Measurements from ENCODE around the gene CADM1. TPM values are rescaled to one million over a fixed set of nuclear protein-coding genes. Genes with fewer than 3 reads are reported as not detected.

CADM1 gene
- total RNA-seq, 4 donors from 2014 or later, result 7.4 to 61.5 (median 28.5) TPM

- intact Hi-C loops (cut with DNase I; ENCODE audit: low total_unique reads), result no loop called here
- no peaks in the 10 kb centered on the region for H3K27me3 ChIP-seq
- no peak for DNase-seq
Measured at GRCh38 chr11:115238086-115238485, 266.1 kb downstream of the CADM1 start.

DNA sequence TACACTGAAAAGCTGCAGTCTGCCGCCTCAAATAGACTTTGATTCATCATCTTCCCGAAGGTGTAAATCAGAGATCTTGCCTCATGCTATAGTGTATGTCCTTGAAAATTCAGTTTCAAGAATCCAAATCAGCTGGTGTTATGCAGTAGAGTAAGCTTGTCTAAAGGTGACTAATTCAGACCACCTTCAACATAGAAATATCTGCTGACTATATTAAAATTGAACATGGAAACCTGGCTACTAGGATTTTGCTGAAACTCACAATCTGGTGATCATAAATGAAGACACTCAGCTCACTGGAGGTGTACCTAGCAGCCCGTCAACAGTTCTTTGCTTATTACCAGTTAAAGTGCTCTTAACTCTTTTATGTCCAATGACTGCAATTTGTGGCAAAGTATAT, 266.6 kb downstream of the CADM1 start:
- intact Hi-C loops (cut with DNase I; ENCODE audit: low total_unique reads), result no loop called here
- no peak overlapping the region for H3K4me3 ChIP-seq
- no peaks in the 10 kb centered on the region for H3K36me3 ChIP-seq
- no peaks in the 10 kb centered on the region for H3K9me3 ChIP-seq
- H3K4me1 ChIP-seq, result no peaks in the 10 kb centered on the region
- no peaks in the 10 kb centered on the region for H3K27me3 ChIP-seq
- DNase-seq, result no peak
- TF ChIP-seq POLR2A (IDR thresholded peaks at IDR 0.05), result no peak
- TF ChIP-seq, protein P1, sequence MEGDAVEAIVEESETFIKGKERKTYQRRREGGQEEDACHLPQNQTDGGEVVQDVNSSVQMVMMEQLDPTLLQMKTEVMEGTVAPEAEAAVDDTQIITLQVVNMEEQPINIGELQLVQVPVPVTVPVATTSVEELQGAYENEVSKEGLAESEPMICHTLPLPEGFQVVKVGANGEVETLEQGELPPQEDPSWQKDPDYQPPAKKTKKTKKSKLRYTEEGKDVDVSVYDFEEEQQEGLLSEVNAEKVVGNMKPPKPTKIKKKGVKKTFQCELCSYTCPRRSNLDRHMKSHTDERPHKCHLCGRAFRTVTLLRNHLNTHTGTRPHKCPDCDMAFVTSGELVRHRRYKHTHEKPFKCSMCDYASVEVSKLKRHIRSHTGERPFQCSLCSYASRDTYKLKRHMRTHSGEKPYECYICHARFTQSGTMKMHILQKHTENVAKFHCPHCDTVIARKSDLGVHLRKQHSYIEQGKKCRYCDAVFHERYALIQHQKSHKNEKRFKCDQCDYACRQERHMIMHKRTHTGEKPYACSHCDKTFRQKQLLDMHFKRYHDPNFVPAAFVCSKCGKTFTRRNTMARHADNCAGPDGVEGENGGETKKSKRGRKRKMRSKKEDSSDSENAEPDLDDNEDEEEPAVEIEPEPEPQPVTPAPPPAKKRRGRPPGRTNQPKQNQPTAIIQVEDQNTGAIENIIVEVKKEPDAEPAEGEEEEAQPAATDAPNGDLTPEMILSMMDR (IDR thresholded peaks at IDR 0.05), result no peak
- H3K27ac ChIP-seq, result no peak overlapping the region

More at GRCh38 chr11:115238086-115238485, 266.1 kb downstream of the CADM1 start:
- Histone ChIP-seq H3K27ac (no peak overlapping the region), H3K9me3 (no peaks in the 10 kb centered on the region), H3K4me3 (no peak overlapping the region), H3K36me3 (no peaks in the 10 kb centered on the region), H3K4me1 (no peaks in the 10 kb centered on the region)
- TF ChIP-seq, protein P1 (IDR thresholded peaks at IDR 0.05), result no peak
- TF ChIP-seq POLR2A (IDR thresholded peaks at IDR 0.05), result no peak

- Histone ChIP-seq H3K36me3 (no peaks in the 10 kb centered on the region), H3K4me3 (no peak overlapping the region), H3K27ac (no peak overlapping the region), H3K27me3 (no peaks in the 10 kb centered on the region), H3K4me1 (no peaks in the 10 kb centered on the region), H3K9me3 (no peaks in the 10 kb centered on the region)
- DNase-seq, result no peak
- intact Hi-C loops (cut with DNase I; ENCODE audit: low total_unique reads), result no loop called here
- TF ChIP-seq POLR2A (IDR thresholded peaks at IDR 0.05), result no peak
- TF ChIP-seq, protein P1 (IDR thresholded peaks at IDR 0.05), result no peak
Measured at GRCh38 chr11:115234794-115235193, 269.4 kb downstream of the CADM1 start.

GRCh38 chr11:115226556-115226955, 277.7 kb downstream of the CADM1 start:
- TF ChIP-seq, protein P1 (IDR thresholded peaks at IDR 0.05), result no peak
- TF ChIP-seq POLR2A (IDR thresholded peaks at IDR 0.05), result no peak
- DNase-seq, result no peak
- intact Hi-C loops (cut with DNase I; ENCODE audit: low total_unique reads), result no loop called here
- no peaks in the 10 kb centered on the region for H3K27me3 ChIP-seq
- H3K9me3 ChIP-seq, result no peaks in the 10 kb centered on the region
- H3K27ac ChIP-seq, result no peak overlapping the region
- no peaks in the 10 kb centered on the region for H3K36me3 ChIP-seq
- no peak overlapping the region for H3K4me3 ChIP-seq
- H3K4me1 ChIP-seq, result no peaks in the 10 kb centered on the region

DNA sequence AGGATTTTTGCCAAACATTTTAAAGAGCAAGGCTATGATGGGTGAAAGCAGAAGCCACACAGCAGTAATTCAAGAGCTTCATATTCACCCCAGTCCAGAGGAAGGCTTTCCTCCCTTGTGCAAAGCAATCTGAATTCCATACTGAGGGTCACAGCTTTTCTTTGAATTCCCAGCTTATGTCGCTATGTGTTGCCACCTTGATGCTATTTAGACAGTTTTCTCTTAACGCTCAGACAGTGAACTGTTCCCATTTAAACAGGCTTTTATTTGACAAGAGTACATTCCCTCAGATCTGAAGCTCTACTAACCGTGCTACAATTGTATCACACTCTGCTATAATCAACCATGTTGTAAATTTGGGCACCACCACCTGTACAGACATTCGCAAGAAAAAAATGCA, 279.7 kb downstream of the CADM1 start:
- TF ChIP-seq, protein P1 (IDR thresholded peaks at IDR 0.05), result no peak
- no peak for TF ChIP-seq POLR2A (IDR thresholded peaks at IDR 0.05)
- H3K4me3 ChIP-seq, result no peak overlapping the region
- H3K9me3 ChIP-seq, result no peaks in the 10 kb centered on the region
- H3K4me1 ChIP-seq, result no peaks in the 10 kb centered on the region
- intact Hi-C loops (cut with DNase I; ENCODE audit: low total_unique reads), result no loop called here
- no peak for DNase-seq
- H3K27ac ChIP-seq, result no peak overlapping the region
- no peaks in the 10 kb centered on the region for H3K27me3 ChIP-seq
- H3K36me3 ChIP-seq, result no peaks in the 10 kb centered on the region
